Head of caudate nucleus (tissue), 42 donors: Measurements from ENCODE around the gene DCTN4.

Source experiments
- DNase-seq, 42 donors: peaks; one replicate each; pipeline versions ENCODE4 v3.0.0 to v3.0.0-alpha.2; 2020 to 2021; ENCODE audit warnings: mixed read lengths in 7 of 42
- intact Hi-C: fragments of 100-400 bp; cut with DNase I; formaldehyde crosslinking; loops from one replicate; pipeline ENCODE4 v1.15.0; 2022

DCTN4 gene

GRCh38 chr5:150689120-150689519 lies 69.7 kb downstream of the DCTN4 start:
- no peak for DNase-seq
- intact Hi-C loops: no loop called here

- peak in 2 of 42 donors; percentile 6 to 24 for DNase-seq
- intact Hi-C loops: no loop called here
Measured at GRCh38 chr5:150676578-150676977, 82.2 kb downstream of the DCTN4 start.

GRCh38 chr5:150675069-150675468 lies 83.7 kb downstream of the DCTN4 start:
- peak in 2 of 42 donors; percentile 25 to 26 for DNase-seq
- intact Hi-C loops: no loop called here

- intact Hi-C loops: no loop called here
- peak in 6 of 42 donors; percentile 25 to 53 (median 42) for DNase-seq
Measured at GRCh38 chr5:150674341-150674821, 84.4 kb downstream of the DCTN4 start.

- no peak for DNase-seq
- intact Hi-C loops: no loop called here
Measured at GRCh38 chr5:150672884-150673275, 85.9 kb downstream of the DCTN4 start.

GRCh38 chr5:150672237-150672883 lies 86.5 kb downstream of the DCTN4 start:
- intact Hi-C loops: no loop called here
- peak in 40 of 42 donors; percentile 31 to 91 (median 66) for DNase-seq

GRCh38 chr5:150671509-150672236 lies 87.1 kb downstream of the DCTN4 start:
- DNase-seq: peak in 3 of 42 donors; percentile 37 to 47 (median 42)
- intact Hi-C loops: no loop called here

- peak in 1 of 42 donors; percentile 7 for DNase-seq
- intact Hi-C loops: no loop called here
Measured at GRCh38 chr5:150670948-150671310, 87.9 kb downstream of the DCTN4 start.

- DNase-seq: no peak
- intact Hi-C loops: no loop called here
Measured at GRCh38 chr5:150670275-150670947, 88.4 kb downstream of the DCTN4 start.

GRCh38 chr5:150665044-150665443 lies 93.8 kb downstream of the DCTN4 start:
- intact Hi-C loops: no loop called here
- peak in 4 of 42 donors; percentile 11 to 37 (median 14) for DNase-seq

GRCh38 chr5:150663936-150664335 lies 94.9 kb downstream of the DCTN4 start:
- intact Hi-C loops: no loop called here
- no peak for DNase-seq

GRCh38 chr5:150662731-150663516 lies 95.9 kb downstream of the DCTN4 start:
- DNase-seq: peak in 3 of 42 donors; percentile 4 to 25 (median 7)
- intact Hi-C loops: no loop called here

GRCh38 chr5:150661821-150662596 lies 96.8 kb downstream of the DCTN4 start:
- peak in 1 of 42 donors; percentile 9 for DNase-seq
- intact Hi-C loops: no loop called here

- intact Hi-C loops: no loop called here
- DNase-seq: peak in 1 of 42 donors; percentile 25
Measured at GRCh38 chr5:150661086-150661485, 97.7 kb downstream of the DCTN4 start, which contains the start of gene MYOZ3. MYOZ3 (plus strand) TSS chr5:150661251; CDS start chr5:150662942, 1,691 bp downstream.

- DNase-seq: peak in 3 of 42 donors; percentile 0 to 31 (median 4)
- intact Hi-C loops: no loop called here
Measured at GRCh38 chr5:150660108-150660831, 98.5 kb downstream of the DCTN4 start.

GRCh38 chr5:150659360-150660107 lies 99.3 kb downstream of the DCTN4 start:
- intact Hi-C loops: loop anchor here (5.0 to 10.0 kb wide), 2 partner anchors 97 to 205 kb away; no protein-coding TSS in a partner anchor
- DNase-seq: peak in 5 of 42 donors; percentile 9 to 34 (median 14)
